ENCODE data around the gene PDZD2.

DNA sequence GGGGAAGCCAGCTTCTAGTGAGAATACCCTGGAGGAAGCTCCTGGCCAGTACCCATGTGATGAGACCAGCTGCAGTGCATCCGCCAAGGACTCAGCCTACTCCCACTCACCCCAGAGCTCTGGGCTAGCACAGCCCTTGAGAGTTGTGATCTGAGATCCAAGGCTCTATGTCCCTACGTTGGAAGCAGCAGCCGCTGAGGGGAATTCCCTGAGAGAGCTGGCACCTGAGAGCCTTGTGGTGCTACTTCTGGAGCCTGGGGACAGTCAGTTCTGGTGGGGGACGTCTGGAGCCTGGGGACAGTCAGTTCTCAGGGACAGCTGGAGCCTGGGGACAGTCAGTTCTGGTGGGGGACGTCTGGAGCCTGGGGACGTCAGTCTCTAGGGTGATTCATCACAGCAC, 39.2 kb downstream of the PDZD2 start:
- TF ChIP-seq, protein P1, sequence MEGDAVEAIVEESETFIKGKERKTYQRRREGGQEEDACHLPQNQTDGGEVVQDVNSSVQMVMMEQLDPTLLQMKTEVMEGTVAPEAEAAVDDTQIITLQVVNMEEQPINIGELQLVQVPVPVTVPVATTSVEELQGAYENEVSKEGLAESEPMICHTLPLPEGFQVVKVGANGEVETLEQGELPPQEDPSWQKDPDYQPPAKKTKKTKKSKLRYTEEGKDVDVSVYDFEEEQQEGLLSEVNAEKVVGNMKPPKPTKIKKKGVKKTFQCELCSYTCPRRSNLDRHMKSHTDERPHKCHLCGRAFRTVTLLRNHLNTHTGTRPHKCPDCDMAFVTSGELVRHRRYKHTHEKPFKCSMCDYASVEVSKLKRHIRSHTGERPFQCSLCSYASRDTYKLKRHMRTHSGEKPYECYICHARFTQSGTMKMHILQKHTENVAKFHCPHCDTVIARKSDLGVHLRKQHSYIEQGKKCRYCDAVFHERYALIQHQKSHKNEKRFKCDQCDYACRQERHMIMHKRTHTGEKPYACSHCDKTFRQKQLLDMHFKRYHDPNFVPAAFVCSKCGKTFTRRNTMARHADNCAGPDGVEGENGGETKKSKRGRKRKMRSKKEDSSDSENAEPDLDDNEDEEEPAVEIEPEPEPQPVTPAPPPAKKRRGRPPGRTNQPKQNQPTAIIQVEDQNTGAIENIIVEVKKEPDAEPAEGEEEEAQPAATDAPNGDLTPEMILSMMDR (conservative IDR thresholded peaks at IDR 0.05 in 1 of 2, IDR thresholded peaks at IDR 0.05 in 1 of 2; ENCODE audit: extremely low read depth in 1 of 2, insufficient read depth in 1 of 2, low read depth in 1 of 2, low read length in 2 of 2), result no peak
- TF ChIP-seq EZH2 (IDR thresholded peaks at IDR 0.05; ENCODE audit: borderline replicate concordance, low read length), result no peak

All from mammary epithelial cell (primary cell).